WTC11 (cell line): ENCODE measurements around the gene GFRA1. TPM values are rescaled to one million over a fixed set of nuclear protein-coding genes. Genes with fewer than 3 reads are reported as not detected.

Experiments
- ATAC-seq: fragments of 200-7000 bp; cut with Tn5 transposase; 2 replicates; pipeline ENCODE4 v1.10.0; 2021; ENCODE audit warnings: mild to moderate bottlenecking, moderate library complexity
- CTCF ChIA-PET: fragments of 300-600 bp; sonication (Branson Sonifier 250); formaldehyde crosslinking; loops from one replicate; lab custom pipeline; 2021; ENCODE audit warnings: antibody characterized with exemption; lab: Charles Lee
- POLR2A ChIA-PET: fragments of 350-600 bp; sonication (Branson Sonifier 250); formaldehyde crosslinking; loops from one replicate; lab custom pipeline; 2021; ENCODE audit warnings: antibody characterized with exemption; lab: Charles Lee
- DNase-seq: peaks from one replicate; pipeline ENCODE4 v3.0.0; 2021; ENCODE audit warnings: low spot score
- H3K27ac Mint-ChIP-seq: 2 replicates; pipeline ENCODE4 v1.8.0; 2021; ENCODE audit warnings: mixed read lengths
- H3K27me3 Mint-ChIP-seq: 2 replicates; pipeline ENCODE4 v1.8.0; 2021; ENCODE audit warnings: low read depth, mild to moderate bottlenecking, moderate library complexity, mixed read lengths
- H3K36me3 Mint-ChIP-seq: 2 replicates; pipeline ENCODE4 v1.8.0; 2021; ENCODE audit warnings: mixed read lengths
- H3K4me1 Mint-ChIP-seq: 2 replicates; pipeline ENCODE4 v1.8.0; 2022; ENCODE audit warnings: mixed read lengths
- H3K4me3 Mint-ChIP-seq: 2 replicates; pipeline ENCODE4 v1.8.0; 2021; ENCODE audit warnings: mild to moderate bottlenecking, moderate library complexity, mixed read lengths
- H3K9me3 Mint-ChIP-seq: 2 replicates; pipeline ENCODE4 v1.8.0; 2021; ENCODE audit warnings: mixed read lengths
- AFF4 ChIP-seq: sonication (generic); formaldehyde crosslinking; IDR thresholded peaks from 2 replicates; pipeline ENCODE4 v1.8.1; 2023; ENCODE audit warnings: mild to moderate bottlenecking, missing genetic modification reagents, borderline replicate concordance
- AR ChIP-seq: fragments of 250-450 bp; sonication (Bioruptor Pico); IDR thresholded peaks from 2 replicates; pipeline ENCODE4 v1.9.0; 2021; ENCODE audit warnings: mild to moderate bottlenecking
- ATF3 ChIP-seq: sonication (generic); formaldehyde crosslinking; conservative IDR thresholded peaks from 2 replicates; pipeline ENCODE4 v1.8.1; 2022; ENCODE audit warnings: mild to moderate bottlenecking, missing genetic modification reagents
- CBFB ChIP-seq: sonication (generic); formaldehyde crosslinking; IDR thresholded peaks from 2 replicates; pipeline ENCODE4 v1.8.1; 2022; ENCODE audit warnings: mild to moderate bottlenecking, low read depth, missing genetic modification reagents
- CREM ChIP-seq: sonication (generic); formaldehyde crosslinking; IDR thresholded peaks from 2 replicates; pipeline ENCODE4 v1.8.1; 2022; ENCODE audit warnings: mild to moderate bottlenecking, missing genetic modification reagents, moderate library complexity
- GRHL2 ChIP-seq: fragments of 250-450 bp; sonication (Bioruptor Pico); IDR thresholded peaks from 2 replicates; pipeline ENCODE4 v1.8.0; 2022; ENCODE audit warnings: mild to moderate bottlenecking, moderate library complexity; ENCODE audit not compliant: insufficient replicate concordance, severe bottlenecking
- GTF2I ChIP-seq: fragments of 250-450 bp; sonication (Bioruptor Pico); conservative IDR thresholded peaks from 2 replicates; pipeline ENCODE4 v1.4.0; 2021; ENCODE audit warnings: mild to moderate bottlenecking
- IRF1 ChIP-seq: sonication (generic); formaldehyde crosslinking; IDR thresholded peaks from 2 replicates; pipeline ENCODE4 v1.8.0; 2023; ENCODE audit warnings: missing genetic modification reagents
- IRF2 ChIP-seq: sonication (generic); formaldehyde crosslinking; IDR thresholded peaks from 2 replicates; pipeline ENCODE4 v1.8.0; 2022; ENCODE audit warnings: low read depth, missing genetic modification reagents, borderline replicate concordance
- MAX ChIP-seq: sonication (generic); formaldehyde crosslinking; IDR thresholded peaks from 2 replicates; pipeline ENCODE4 v1.8.0; 2022; ENCODE audit warnings: mild to moderate bottlenecking, missing genetic modification reagents
- MYBL2 ChIP-seq: sonication (generic); formaldehyde crosslinking; IDR thresholded peaks from 2 replicates; pipeline ENCODE4 v1.8.1; 2023; ENCODE audit warnings: mild to moderate bottlenecking, moderate library complexity, missing genetic modification reagents
- NFATC4 ChIP-seq: fragments of 250-450 bp; sonication (Bioruptor Pico); IDR thresholded peaks from 2 replicates; pipeline ENCODE4 v1.9.0; 2021; ENCODE audit warnings: mild to moderate bottlenecking
- NFE2L1 ChIP-seq: sonication (generic); formaldehyde crosslinking; IDR thresholded peaks from 2 replicates; pipeline ENCODE4 v1.8.1; 2023; ENCODE audit warnings: missing genetic modification reagents
- NR2C2 ChIP-seq: sonication (generic); formaldehyde crosslinking; IDR thresholded peaks from 2 replicates; pipeline ENCODE4 v1.8.0; 2022; ENCODE audit warnings: mild to moderate bottlenecking, missing genetic modification reagents
- OVOL2 ChIP-seq: fragments of 250-450 bp; sonication (Bioruptor Pico); IDR thresholded peaks from 2 replicates; pipeline ENCODE4 v1.9.0; 2021; ENCODE audit warnings: mild to moderate bottlenecking, borderline replicate concordance
- PRDM15 ChIP-seq: sonication (generic); formaldehyde crosslinking; IDR thresholded peaks from 2 replicates; pipeline ENCODE4 v1.8.0; 2022; ENCODE audit warnings: missing genetic modification reagents
- PREB ChIP-seq: sonication (generic); formaldehyde crosslinking; IDR thresholded peaks from 2 replicates; pipeline ENCODE4 v1.8.1; 2022; ENCODE audit warnings: mild to moderate bottlenecking, missing genetic modification reagents, moderate library complexity, borderline replicate concordance
- PRRX2 ChIP-seq: fragments of 250-450 bp; sonication (Bioruptor Pico); IDR thresholded peaks from 2 replicates; pipeline ENCODE4 v1.8.0; 2021; ENCODE audit warnings: mild to moderate bottlenecking
- SMAD4 ChIP-seq: sonication (generic); formaldehyde crosslinking; IDR thresholded peaks from 2 replicates; pipeline ENCODE4 v1.8.0; 2022; ENCODE audit warnings: mild to moderate bottlenecking, missing genetic modification reagents
- SOX15 ChIP-seq: fragments of 250-450 bp; sonication (Bioruptor Pico); IDR thresholded peaks from 2 replicates; pipeline ENCODE4 v1.9.0; 2021; ENCODE audit warnings: mild to moderate bottlenecking
- TEAD1 ChIP-seq: sonication (generic); formaldehyde crosslinking; IDR thresholded peaks from 2 replicates; pipeline ENCODE4 v1.8.0; 2022; ENCODE audit warnings: mild to moderate bottlenecking, missing genetic modification reagents
- TEAD4 ChIP-seq: sonication (generic); formaldehyde crosslinking; IDR thresholded peaks from 2 replicates; pipeline ENCODE4 v1.8.0; 2022; ENCODE audit warnings: mild to moderate bottlenecking, missing genetic modification reagents
- ZNF121 ChIP-seq: sonication (generic); formaldehyde crosslinking; IDR thresholded peaks from 2 replicates; pipeline ENCODE4 v1.8.0; 2023; ENCODE audit warnings: missing genetic modification reagents
- ZNF138 ChIP-seq: sonication (generic); formaldehyde crosslinking; conservative IDR thresholded peaks from 2 replicates; pipeline ENCODE4 v1.8.1; 2022; ENCODE audit warnings: mild to moderate bottlenecking, moderate library complexity, missing genetic modification reagents
- ZNF317 ChIP-seq: sonication (generic); formaldehyde crosslinking; IDR thresholded peaks from 2 replicates; pipeline ENCODE4 v1.8.1; 2023; ENCODE audit warnings: low read depth, mild to moderate bottlenecking, moderate library complexity, missing genetic modification reagents, borderline replicate concordance
- total RNA-seq: library from RNA; stranded (reverse); gene quantifications from 3 replicates; pipeline ENCODE4 v1.2.3, GENCODE V29; 2021

The GFRA1 gene
- total RNA-seq, 1 experiment from 2014 or later: 4.4 TPM

GRCh38 chr10:116223289-116223688 lies 49.7 kb downstream of the GFRA1 start:
- no peaks in the 10 kb centered on the region for H3K4me1 Mint-ChIP-seq
- no peak for ATAC-seq
- TF ChIP-seq CREM (CRISPR knock-in tag): no peak
- TF ChIP-seq NFATC4 (CRISPR knock-in tag): no peak
- TF ChIP-seq IRF1 (CRISPR knock-in tag): no peak
- no peak for TF ChIP-seq SOX15 (CRISPR knock-in tag)
- no peak for TF ChIP-seq GTF2I (CRISPR knock-in tag)
- no peak for TF ChIP-seq CBFB
- TF ChIP-seq MYBL2 (CRISPR knock-in tag): no peak
- TF ChIP-seq GRHL2: no peak
- no peak for TF ChIP-seq OVOL2 (CRISPR knock-in tag)
- TF ChIP-seq ATF3 (CRISPR knock-in tag): no peak
- no peak for TF ChIP-seq MAX (CRISPR knock-in tag)
- TF ChIP-seq TEAD1 (CRISPR knock-in tag): no peak
- TF ChIP-seq PRDM15: no peak
- TF ChIP-seq PREB: no peak
- no peak for TF ChIP-seq NFE2L1
- no peak for TF ChIP-seq IRF2 (CRISPR knock-in tag)
- no peak for TF ChIP-seq TEAD4 (CRISPR knock-in tag)
- no peak for TF ChIP-seq PRRX2 (CRISPR knock-in tag)
- no peak for TF ChIP-seq ZNF138
- no peak for TF ChIP-seq AR
- DNase-seq: no peak
- no peaks in the 10 kb centered on the region for H3K27me3 Mint-ChIP-seq
- no peaks in the 10 kb centered on the region for H3K36me3 Mint-ChIP-seq
- CTCF ChIA-PET: no interaction called here
- H3K4me3 Mint-ChIP-seq: no peak overlapping the region
- no peak overlapping the region for H3K27ac Mint-ChIP-seq
- no peaks in the 10 kb centered on the region for H3K9me3 Mint-ChIP-seq
- POLR2A ChIA-PET: no interaction called here

- Mint-ChIP-seq H3K36me3 (no peaks in the 10 kb centered on the region), H3K4me3 (no peak overlapping the region), H3K9me3 (no peaks in the 10 kb centered on the region), H3K27me3 (no peaks in the 10 kb centered on the region), H3K27ac (no peak overlapping the region), H3K4me1 (no peaks in the 10 kb centered on the region)
- DNase-seq: no peak
- no peak for ATAC-seq
- POLR2A ChIA-PET: no interaction called here
- CTCF ChIA-PET: no interaction called here
- TF ChIP-seq NR2C2 (CRISPR knock-in tag) (no peak), TEAD1 (CRISPR knock-in tag) (no peak), SMAD4 (no peak), CREM (CRISPR knock-in tag) (no peak), AFF4 (CRISPR knock-in tag) (no peak), ZNF317 (no peak), ZNF121 (no peak)
These were observed 52.0 kb downstream of the GFRA1 start for GRCh38 chr10:116221053-116221452.
